HepG2 (cell line): ENCODE measurements around the gene SSNA1. TPM values are rescaled to one million over a fixed set of nuclear protein-coding genes. Genes with fewer than 3 reads are reported as not detected.

Source experiments
- AKNA ChIP-seq: sonication (generic); formaldehyde crosslinking; IDR thresholded peaks from 2 replicates; pipeline ENCODE4 v1.4.0; 2020; ENCODE audit warnings: missing genetic modification reagents, borderline replicate concordance
- MXD1 ChIP-seq: sonication (generic); formaldehyde crosslinking; IDR thresholded peaks from 2 replicates; pipeline ENCODE4 v1.4.0; 2020; ENCODE audit warnings: mild to moderate bottlenecking, missing genetic modification reagents
- PBX2 ChIP-seq: IDR thresholded peaks from 2 replicates; pipeline ENCODE4 v1.6.1; 2016; ENCODE audit warnings: control low read depth
- PHF21A ChIP-seq: sonication (generic); formaldehyde crosslinking; IDR thresholded peaks from 2 replicates; pipeline ENCODE4 v1.5.0; 2020; ENCODE audit warnings: mild to moderate bottlenecking, missing genetic modification reagents
- SP5 ChIP-seq: IDR thresholded peaks from 2 replicates; pipeline ENCODE4 v1.6.1; 2016; ENCODE audit warnings: low read depth, borderline replicate concordance
- TEAD3 ChIP-seq: optimal IDR thresholded peaks from 2 replicates; pipeline ENCODE3; 2016; ENCODE audit warnings: borderline replicate concordance
- THRA ChIP-seq: sonication (generic); formaldehyde crosslinking; IDR thresholded peaks from 2 replicates; pipeline ENCODE4 v1.4.0; 2020; ENCODE audit warnings: missing genetic modification reagents, borderline replicate concordance
- ZBTB40 ChIP-seq, 2 experiments: fragments of 450-650 bp in 1 of 2; sonication (generic) in 1 of 2; formaldehyde crosslinking in 1 of 2; IDR thresholded peaks; 2 replicates each; pipeline versions ENCODE4 v1.6.1 to v1.8.0; 2016 to 2022; ENCODE audit warnings: antibody characterized with exemption in 1 of 2, mild to moderate bottlenecking in 1 of 2, missing genetic modification reagents in 1 of 2
- ZFP36 ChIP-seq: fragments of 150-350 bp; IDR thresholded peaks from 2 replicates; pipeline ENCODE4 v1.6.1; 2018; ENCODE audit warnings: borderline replicate concordance, low read length, low read depth; ENCODE audit not compliant: partially characterized antibody
- ZNF337 ChIP-seq: sonication (generic); formaldehyde crosslinking; IDR thresholded peaks from 2 replicates; pipeline ENCODE4 v1.5.1; 2020; ENCODE audit warnings: missing genetic modification reagents, low read depth, mild to moderate bottlenecking, borderline replicate concordance
- ZNF773 ChIP-seq: sonication (generic); formaldehyde crosslinking; IDR thresholded peaks from 2 replicates; pipeline ENCODE4 v1.4.0; 2020; ENCODE audit warnings: missing genetic modification reagents, borderline replicate concordance
- polyA plus RNA-seq, 8 experiments: library from polyadenylated mRNA; depleted of rRNA in 3 of 8; stranded (reverse) in 7 of 8; unstranded in 1 of 8; fragments of >200 nt; fragmentation: Illumina TruSeq in 4 of 8; extraction: Trizol in 4 of 8; gene quantifications; 2 replicates each; pipeline versions ENCODE4 v1.2.1 to v1.2.3, GENCODE V29; 2011 to 2016; ENCODE audit warnings: low read depth in 4 of 8, missing spikeins in 1 of 8, mixed read lengths in 1 of 8; ENCODE audit not compliant: insufficient read depth in 1 of 8
- total RNA-seq, 5 experiments: library from RNA; depleted of rRNA; stranded (reverse); fragments of >200 nt; fragmentation: Illumina TruSeq; extraction: Trizol; gene quantifications; 2 replicates each; pipeline ENCODE4 v1.2.3, GENCODE V29; 2016; ENCODE audit warnings: low read depth in 1 of 5

SSNA1 gene
- total and polyA plus RNA-seq, 2 of the 13 experiments (the other 11 are each of a cell fraction or from before 2014, with no cell fraction given): 35.9 to 49.4 TPM

- TF ChIP-seq ZNF773 (CRISPR knock-in tag): no peak
- TF ChIP-seq ZFP36: no peak
- TF ChIP-seq ZNF337 (CRISPR knock-in tag): no peak
- TF ChIP-seq TEAD3 (CRISPR knock-in tag): no peak
- no peak for TF ChIP-seq AKNA (CRISPR knock-in tag)
- TF ChIP-seq PHF21A (CRISPR knock-in tag): no peak
- TF ChIP-seq SP5: no peak
- no peak for TF ChIP-seq ZBTB40 (IDR thresholded peaks at IDR 0.05)
- 0 out of 2 replicates have a peak, but pooled peaks have one; percentile 1 for TF ChIP-seq ZBTB40 (CRISPR knock-in tag; IDR thresholded peaks at IDR 0.05)
- TF ChIP-seq THRA (CRISPR knock-in tag): no peak
- TF ChIP-seq PBX2 (CRISPR knock-in tag): no peak
- peak; percentile 64; the same call in 1 of the 2 replicates for TF ChIP-seq MXD1 (CRISPR knock-in tag)
Measured at GRCh38 chr9:137218212-137218753, 29.8 kb downstream of the SSNA1 start (continued).
